Vagina (tissue), 2 donors: ENCODE results near the gene UNC5CL.

ENCODE experiments used
- POLR2AphosphoS5 ChIP-seq, 2 donors: sonication (generic); formaldehyde crosslinking; IDR thresholded peaks; one replicate each; pipeline ENCODE4 v1.9.0; 2017; ENCODE audit warnings: antibody characterized with exemption in 2 of 2, mild to moderate bottlenecking in 2 of 2, low read depth in 1 of 2; ENCODE audit not compliant: insufficient read depth in 1 of 2
- TF ChIP-seq, protein P1 (sequence below), 3 experiments: fragments of 450-650 bp in 2 of 3; fragments of 200-600 bp in 1 of 3; sonication (generic) in 1 of 3; IDR thresholded peaks; one replicate each; pipeline ENCODE4 v1.5.1; 2017 to 2019; ENCODE audit warnings: antibody characterized with exemption in 3 of 3, mild to moderate bottlenecking in 2 of 3, moderate library complexity in 2 of 3

GRCh38 chr6:41056768-41057490, 17.9 kb upstream of the UNC5CL start:
- TF ChIP-seq, protein P1, sequence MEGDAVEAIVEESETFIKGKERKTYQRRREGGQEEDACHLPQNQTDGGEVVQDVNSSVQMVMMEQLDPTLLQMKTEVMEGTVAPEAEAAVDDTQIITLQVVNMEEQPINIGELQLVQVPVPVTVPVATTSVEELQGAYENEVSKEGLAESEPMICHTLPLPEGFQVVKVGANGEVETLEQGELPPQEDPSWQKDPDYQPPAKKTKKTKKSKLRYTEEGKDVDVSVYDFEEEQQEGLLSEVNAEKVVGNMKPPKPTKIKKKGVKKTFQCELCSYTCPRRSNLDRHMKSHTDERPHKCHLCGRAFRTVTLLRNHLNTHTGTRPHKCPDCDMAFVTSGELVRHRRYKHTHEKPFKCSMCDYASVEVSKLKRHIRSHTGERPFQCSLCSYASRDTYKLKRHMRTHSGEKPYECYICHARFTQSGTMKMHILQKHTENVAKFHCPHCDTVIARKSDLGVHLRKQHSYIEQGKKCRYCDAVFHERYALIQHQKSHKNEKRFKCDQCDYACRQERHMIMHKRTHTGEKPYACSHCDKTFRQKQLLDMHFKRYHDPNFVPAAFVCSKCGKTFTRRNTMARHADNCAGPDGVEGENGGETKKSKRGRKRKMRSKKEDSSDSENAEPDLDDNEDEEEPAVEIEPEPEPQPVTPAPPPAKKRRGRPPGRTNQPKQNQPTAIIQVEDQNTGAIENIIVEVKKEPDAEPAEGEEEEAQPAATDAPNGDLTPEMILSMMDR (IDR thresholded peaks at IDR 0.05): no peak
- TF ChIP-seq POLR2AphosphoS5 (IDR thresholded peaks at IDR 0.05; ENCODE audit: insufficient read depth in 1 of 2, low read depth in 1 of 2): no peak
